Activated T-cell treated with anti-CD3 and anti-CD28 coated beads, Interleukin-2, amount 50 U/mL, for 72 hours (primary cell): ENCODE results near the gene CCDC34. TPM values are rescaled to one million over a fixed set of nuclear protein-coding genes. Genes with fewer than 3 reads are reported as not detected.
A peak's percentile ranks its signal among the peaks of the same experiment; 100 is the strongest.

ENCODE experiments used
- ATAC-seq, 2 donors: fragments of 150-1000 bp; cut with Tn5 transposase; replicated peaks in 1 of 2; 2 replicates each; pipeline ENCODE4 v1.10.0; 2021; ENCODE audit warnings: moderate library complexity in 2 of 2, mild to moderate bottlenecking in 1 of 2
- DNase-seq, 2 donors: peaks; one replicate each; pipeline ENCODE4 v3.0.0; 2021 to 2022; ENCODE audit warnings: mixed read lengths in 1 of 2
- H3K27ac Mint-ChIP-seq: one replicate; pipeline ENCODE4 v1.8.0; 2022; ENCODE audit warnings: mild to moderate bottlenecking, moderate library complexity, mixed read lengths
- H3K27me3 Mint-ChIP-seq: one replicate; pipeline ENCODE4 v1.8.0; 2022; ENCODE audit warnings: low read depth, mixed read lengths
- H3K36me3 Mint-ChIP-seq, 2 donors: one replicate each; pipeline ENCODE4 v1.8.0; 2022; ENCODE audit warnings: mixed read lengths in 2 of 2, mild to moderate bottlenecking in 1 of 2; ENCODE audit not compliant: insufficient read depth in 2 of 2
- H3K4me1 Mint-ChIP-seq: one replicate; pipeline ENCODE4 v1.8.0; 2022; ENCODE audit warnings: low read depth, mixed read lengths
- H3K4me3 Mint-ChIP-seq, 2 donors: one replicate each; pipeline ENCODE4 v1.8.0; 2022; ENCODE audit warnings: mild to moderate bottlenecking in 2 of 2, mixed read lengths in 2 of 2, moderate library complexity in 2 of 2
- H3K9me3 Mint-ChIP-seq, 2 donors: one replicate each; pipeline ENCODE4 v1.8.0; 2022; ENCODE audit warnings: mixed read lengths in 2 of 2
- total RNA-seq, 2 donors: library from RNA; stranded (reverse); gene quantifications; one replicate each; pipeline ENCODE4 v1.2.3, GENCODE V29; 2022

CCDC34 gene
- total RNA-seq, 2 donors from 2014 or later: 16.0 to 20.2 TPM

- no peak overlapping the region for H3K4me3 Mint-ChIP-seq
- H3K36me3 Mint-ChIP-seq: no peaks in the 10 kb centered on the region
- no peak for DNase-seq
- peaks cover 7% of the 10 kb centered on the region for H3K27me3 Mint-ChIP-seq
- H3K9me3 Mint-ChIP-seq: no peaks in the 10 kb centered on the region
- ATAC-seq: no peak
- H3K4me1 Mint-ChIP-seq: no peaks in the 10 kb centered on the region
- no peak overlapping the region for H3K27ac Mint-ChIP-seq
These were observed 7.4 kb upstream of the CCDC34 start for GRCh38 chr11:27370374-27370773.

- Mint-ChIP-seq H3K4me3 (no peak overlapping the region), H3K27me3 (peaks cover 7% of the 10 kb centered on the region), H3K36me3 (no peaks in the 10 kb centered on the region), H3K4me1 (peaks cover 8% of the 10 kb centered on the region), H3K27ac (no peak overlapping the region), H3K9me3 (no peaks in the 10 kb centered on the region)
- DNase-seq (no peak), ATAC-seq (no peak)
These were observed 4.9 kb upstream of the CCDC34 start for GRCh38 chr11:27367881-27368280.

GRCh38 chr11:27363576-27364117 is 632 bp upstream of the CCDC34 start:
- no peaks in the 10 kb centered on the region for H3K36me3 Mint-ChIP-seq
- no peak for ATAC-seq
- no peak for DNase-seq
- H3K4me1 Mint-ChIP-seq: peaks cover 22% of the 10 kb centered on the region
- H3K9me3 Mint-ChIP-seq: no peaks in the 10 kb centered on the region
- H3K4me3 Mint-ChIP-seq: peak overlapping the region; percentile 91 to 96
- H3K27ac Mint-ChIP-seq: peak overlapping the region; percentile 73
- peaks cover under 1% of the 10 kb centered on the region for H3K27me3 Mint-ChIP-seq

GRCh38 chr11:27361649-27362431 is 1.2 kb downstream of the CCDC34 start:
- Mint-ChIP-seq H3K27me3 (no peaks in the 10 kb centered on the region), H3K4me3 (peak overlapping the region; percentile 91 to 96), H3K36me3 (no peaks in the 10 kb centered on the region), H3K4me1 (peaks cover 22% of the 10 kb centered on the region), H3K27ac (no peak overlapping the region), H3K9me3 (no peaks in the 10 kb centered on the region)
- ATAC-seq: no peak
- no peak for DNase-seq

GRCh38 chr11:27358296-27358695 is 4.7 kb downstream of the CCDC34 start:
- no peak for ATAC-seq
- no peaks in the 10 kb centered on the region for H3K27me3 Mint-ChIP-seq
- no peaks in the 10 kb centered on the region for H3K9me3 Mint-ChIP-seq
- no peak for DNase-seq
- H3K4me1 Mint-ChIP-seq: peaks cover 16% of the 10 kb centered on the region
- H3K27ac Mint-ChIP-seq: no peak overlapping the region
- H3K4me3 Mint-ChIP-seq: no peak overlapping the region
- H3K36me3 Mint-ChIP-seq: no peaks in the 10 kb centered on the region

- DNase-seq (no peak), ATAC-seq (no peak)
- H3K27ac Mint-ChIP-seq: no peak overlapping the region
- no peaks in the 10 kb centered on the region for H3K27me3 Mint-ChIP-seq
- no peaks in the 10 kb centered on the region for H3K9me3 Mint-ChIP-seq
- no peaks in the 10 kb centered on the region for H3K36me3 Mint-ChIP-seq
- H3K4me3 Mint-ChIP-seq: no peak overlapping the region
- peaks cover 12% of the 10 kb centered on the region for H3K4me1 Mint-ChIP-seq
These were observed 5.8 kb downstream of the CCDC34 start for GRCh38 chr11:27357250-27357649.

- H3K27ac Mint-ChIP-seq: no peak overlapping the region
These were observed 6.3 kb downstream of the CCDC34 start for GRCh38 chr11:27356624-27357222.

GRCh38 chr11:27355575-27356104 is 7.4 kb downstream of the CCDC34 start:
- Mint-ChIP-seq H3K4me1 (peaks cover 4% of the 10 kb centered on the region), H3K27me3 (no peaks in the 10 kb centered on the region), H3K36me3 (no peaks in the 10 kb centered on the region), H3K4me3 (no peak overlapping the region), H3K9me3 (no peaks in the 10 kb centered on the region), H3K27ac (no peak overlapping the region)
- no peak for DNase-seq
- ATAC-seq: no peak

More at GRCh38 chr11:27356624-27357222, 6.3 kb downstream of the CCDC34 start:
- DNase-seq (no peak), ATAC-seq (no peak)
- H3K27me3 Mint-ChIP-seq: no peaks in the 10 kb centered on the region
- peaks cover 7% of the 10 kb centered on the region for H3K4me1 Mint-ChIP-seq
- no peak overlapping the region for H3K4me3 Mint-ChIP-seq
- no peaks in the 10 kb centered on the region for H3K9me3 Mint-ChIP-seq
- no peaks in the 10 kb centered on the region for H3K36me3 Mint-ChIP-seq

- Mint-ChIP-seq H3K27ac (no peak overlapping the region), H3K4me1 (no peaks in the 10 kb centered on the region), H3K27me3 (no peaks in the 10 kb centered on the region), H3K9me3 (no peaks in the 10 kb centered on the region), H3K36me3 (peaks cover 2 to 3% of the 10 kb centered on the region in 2 donors), H3K4me3 (no peak overlapping the region)
- ATAC-seq (no peak), DNase-seq (no peak)
These were observed 8.6 kb downstream of the CCDC34 start for GRCh38 chr11:27354359-27354965.

- ATAC-seq (peak in 1 of 2 donors; percentile 38), DNase-seq (no peak)
- Mint-ChIP-seq H3K27ac (no peak overlapping the region), H3K27me3 (no peaks in the 10 kb centered on the region), H3K4me1 (no peaks in the 10 kb centered on the region), H3K9me3 (no peaks in the 10 kb centered on the region), H3K4me3 (no peak overlapping the region), H3K36me3 (peaks cover 2 to 3% of the 10 kb centered on the region in 2 donors)
These were observed 9.2 kb downstream of the CCDC34 start for GRCh38 chr11:27353593-27354358.

GRCh38 chr11:27352781-27353180 is 10.2 kb downstream of the CCDC34 start:
- Mint-ChIP-seq H3K27me3 (no peaks in the 10 kb centered on the region), H3K4me1 (no peaks in the 10 kb centered on the region), H3K4me3 (no peak overlapping the region), H3K27ac (no peak overlapping the region), H3K36me3 (peaks cover 2 to 6% of the 10 kb centered on the region in 2 donors), H3K9me3 (no peaks in the 10 kb centered on the region)
- no peak for ATAC-seq
- DNase-seq: no peak

GRCh38 chr11:27350511-27350910 is 12.5 kb downstream of the CCDC34 start:
- H3K36me3 Mint-ChIP-seq: peaks cover 2 to 6% of the 10 kb centered on the region in 2 donors

More at GRCh38 chr11:27350511-27350910, 12.5 kb downstream of the CCDC34 start:
- no peak for ATAC-seq
- Mint-ChIP-seq H3K4me3 (no peak overlapping the region), H3K9me3 (no peaks in the 10 kb centered on the region), H3K27me3 (no peaks in the 10 kb centered on the region), H3K27ac (no peak overlapping the region), H3K4me1 (no peaks in the 10 kb centered on the region)
- DNase-seq: no peak
